Left lung (tissue), 10 donors: ENCODE results near the gene SLCO4A1. TPM values are rescaled to one million over a fixed set of nuclear protein-coding genes. Genes with fewer than 3 reads are reported as not detected.

Experiments used
- ATAC-seq: fragments of 200-7000 bp; cut with Tn5 transposase; one replicate; pipeline ENCODE4 v1.9.1; 2020; ENCODE audit warnings: moderate library complexity
- DNase-seq, 4 donors: peaks; one replicate each; pipeline ENCODE4 v3.0.0-alpha.2; 2013 to 2020
- H3K27ac ChIP-seq, 2 donors: fragments of 200-600 bp; sonication (generic) in 1 of 2; one replicate each; pipeline versions ENCODE4 v1.5.0 to v1.8.0; 2020 to 2021
- H3K27me3 ChIP-seq, 2 donors: fragments of 200-600 bp; sonication (generic) in 1 of 2; one replicate each; pipeline versions ENCODE4 v1.5.0 to v1.8.0; 2020 to 2021
- H3K36me3 ChIP-seq, 2 donors: fragments of 200-600 bp; sonication (generic) in 1 of 2; one replicate each; pipeline versions ENCODE4 v1.5.0 to v1.8.0; 2020 to 2021
- H3K4me1 ChIP-seq, 2 donors: fragments of 200-600 bp; one replicate each; pipeline ENCODE4 v1.8.0; 2021
- H3K4me3 ChIP-seq, 2 donors: fragments of 200-600 bp; sonication (generic) in 1 of 2; one replicate each; pipeline versions ENCODE4 v1.5.0 to v1.8.0; 2020 to 2021; ENCODE audit warnings: mild to moderate bottlenecking in 1 of 2
- H3K9me3 ChIP-seq, 2 donors: fragments of 200-600 bp; sonication (generic) in 1 of 2; one replicate each; pipeline versions ENCODE4 v1.5.0 to v1.8.0; 2020 to 2021
- CTCF ChIP-seq, 2 donors: fragments of 200-600 bp; sonication (generic) in 1 of 2; IDR thresholded peaks; one replicate each; pipeline versions ENCODE4 v1.5.0 to v1.8.0; 2021; ENCODE audit warnings: antibody characterized with exemption in 2 of 2
- intact Hi-C, 2 donors: fragments of 100-400 bp; cut with DNase I; formaldehyde crosslinking; loops; one replicate each; pipeline versions ENCODE4 v1.11.2 to v1.14.2; 2022
- polyA plus RNA-seq, 6 donors: library from polyadenylated mRNA; unstranded; fragments of 120-200 nt; gene quantifications; one replicate each; pipeline ENCODE4 v1.2.1, GENCODE V29; 2013; ENCODE audit not compliant: insufficient read length in 6 of 6
- total RNA-seq, 2 donors: library from RNA; stranded (reverse); fragmentation: NEBNext Ultra II Directional; extraction: Animal tissue kit (Norgen Biotek cat#: 25700); gene quantifications; one replicate each; pipeline ENCODE4 v1.2.1, GENCODE V29; 2021
- donor health status: DM: no; HTN: yes; CAD: no.
- donor health status: DM: no; HTN: no; CAD: no.

SLCO4A1 gene
- total and polyA plus RNA-seq, 8 donors, result 0.20 to 47.2 (median 0.60) TPM

- no peaks in the 10 kb centered on the region for H3K36me3 ChIP-seq
- TF ChIP-seq CTCF (IDR thresholded peaks at IDR 0.05), result no peak
- intact Hi-C loops, result no loop called here
- peaks cover 0 to 44% of the 10 kb centered on the region in 2 donors for H3K27me3 ChIP-seq
- peak in 1 of 4 donors; percentile 65 for DNase-seq
- H3K27ac ChIP-seq, result no peak overlapping the region
- H3K4me1 ChIP-seq, result peaks cover 0 to 21% of the 10 kb centered on the region in 2 donors
- no peak overlapping the region for H3K4me3 ChIP-seq
- ATAC-seq, result no peak
- no peaks in the 10 kb centered on the region for H3K9me3 ChIP-seq
Measured at GRCh38 chr20:62634330-62634967, 7.9 kb upstream of the SLCO4A1 start.

DNA sequence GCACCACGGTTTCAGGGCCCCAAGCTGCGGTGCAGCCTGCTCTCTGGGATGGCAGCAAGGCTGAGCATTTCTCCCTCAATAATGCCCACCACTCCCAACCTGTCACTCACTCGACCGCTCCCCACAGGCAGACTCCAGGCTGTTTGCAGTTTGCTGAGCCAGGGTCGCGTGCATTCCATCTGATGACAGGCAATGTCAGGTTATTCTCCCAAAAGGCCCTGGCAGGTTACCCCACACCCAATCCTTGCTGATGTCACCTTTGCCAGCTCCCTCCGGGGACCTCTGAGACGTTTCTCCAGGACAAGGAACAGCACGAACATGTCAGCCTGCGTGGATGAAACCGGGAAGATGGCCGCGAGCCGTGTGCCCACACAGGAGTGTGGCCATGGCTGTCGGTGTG is 7.1 kb upstream of the SLCO4A1 start:
- intact Hi-C loops, result no loop called here
- no peak overlapping the region for H3K4me3 ChIP-seq
- H3K36me3 ChIP-seq, result no peaks in the 10 kb centered on the region
- peak in 1 of 4 donors; percentile 49 for DNase-seq
- H3K4me1 ChIP-seq, result peaks cover 0 to 21% of the 10 kb centered on the region in 2 donors
- no peaks in the 10 kb centered on the region for H3K9me3 ChIP-seq
- ATAC-seq, result no peak
- peaks cover 0 to 48% of the 10 kb centered on the region in 2 donors for H3K27me3 ChIP-seq
- no peak for TF ChIP-seq CTCF (IDR thresholded peaks at IDR 0.05)
- no peak overlapping the region for H3K27ac ChIP-seq

DNA sequence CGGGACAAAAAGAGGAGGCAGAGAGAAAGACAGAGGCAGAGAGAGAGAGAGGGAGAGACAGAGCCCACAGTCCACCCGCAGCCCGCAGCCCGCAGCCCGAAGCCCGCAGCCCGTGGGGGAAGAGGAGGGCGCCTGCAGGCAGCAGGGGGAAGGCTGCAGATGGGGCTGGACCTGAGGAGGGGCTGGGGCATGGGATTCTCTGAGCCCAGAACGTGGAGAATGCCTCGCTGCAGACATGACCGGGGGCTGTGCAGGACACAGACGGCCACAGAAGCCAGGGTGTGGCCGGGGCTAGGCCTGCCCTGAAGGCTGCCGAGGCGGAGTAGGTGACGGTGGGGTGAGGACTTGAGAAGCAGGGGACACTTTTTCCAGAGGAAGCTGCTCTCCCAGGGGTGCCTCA is 6.5 kb upstream of the SLCO4A1 start:
- Histone ChIP-seq H3K36me3 (no peaks in the 10 kb centered on the region), H3K27me3 (peaks cover 0 to 54% of the 10 kb centered on the region in 2 donors), H3K4me1 (peaks cover 0 to 21% of the 10 kb centered on the region in 2 donors), H3K9me3 (no peaks in the 10 kb centered on the region), H3K4me3 (no peak overlapping the region), H3K27ac (no peak overlapping the region)
- ATAC-seq (no peak), DNase-seq (peak in 1 of 4 donors; percentile 51)
- intact Hi-C loops, result no loop called here
- TF ChIP-seq CTCF (IDR thresholded peaks at IDR 0.05), result no peak

GRCh38 chr20:62636446-62636845 is 5.9 kb upstream of the SLCO4A1 start:
- H3K36me3 ChIP-seq, result no peaks in the 10 kb centered on the region
- TF ChIP-seq CTCF (IDR thresholded peaks at IDR 0.05), result no peak
- no peak overlapping the region for H3K27ac ChIP-seq
- peaks cover 0 to 27% of the 10 kb centered on the region in 2 donors for H3K4me1 ChIP-seq
- H3K27me3 ChIP-seq, result peaks cover 0 to 60% of the 10 kb centered on the region in 2 donors
- DNase-seq (peak in 1 of 4 donors; percentile 69), ATAC-seq (no peak)
- intact Hi-C loops, result no loop called here
- H3K9me3 ChIP-seq, result no peaks in the 10 kb centered on the region
- no peak overlapping the region for H3K4me3 ChIP-seq

DNA sequence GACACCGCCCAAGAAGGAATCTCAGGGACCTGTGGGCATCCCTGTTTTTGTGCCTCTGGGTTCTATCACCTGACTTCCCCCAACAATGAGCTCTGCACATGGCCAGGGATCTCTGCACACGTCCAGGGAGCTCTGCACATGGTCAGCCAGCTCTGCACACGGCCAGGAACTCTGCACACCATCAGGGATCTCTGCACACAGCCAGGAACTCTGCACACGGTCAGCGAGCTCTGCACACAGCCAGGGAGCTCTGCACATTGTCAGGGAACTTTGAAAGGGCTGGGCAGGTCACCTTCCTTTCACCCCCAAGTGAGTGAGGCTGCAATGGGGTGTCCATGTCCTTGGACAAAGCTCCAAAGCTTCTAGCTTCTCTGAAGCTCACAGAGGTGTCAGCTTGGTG is 5.2 kb upstream of the SLCO4A1 start:
- H3K27me3 ChIP-seq, result peaks cover 5 to 61% of the 10 kb centered on the region in 2 donors
- no peak for TF ChIP-seq CTCF (IDR thresholded peaks at IDR 0.05)
- intact Hi-C loops, result no loop called here

More for the DNA sequence above, 5.2 kb upstream of the SLCO4A1 start:
- H3K9me3 ChIP-seq, result no peaks in the 10 kb centered on the region
- DNase-seq, result peak in 1 of 4 donors; percentile 17
- H3K27ac ChIP-seq, result no peak overlapping the region
- no peak for ATAC-seq
- H3K36me3 ChIP-seq, result no peaks in the 10 kb centered on the region
- H3K4me3 ChIP-seq, result no peak overlapping the region
- peaks cover 6 to 31% of the 10 kb centered on the region in 2 donors for H3K4me1 ChIP-seq
